Erythroblast (primary cell): Measurements from ENCODE around the gene MAB21L1.

Experiments
- GATA1 ChIP-seq: IDR thresholded peaks from 2 replicates; pipeline ENCODE4 v1.6.1; 2011; ENCODE audit warnings: low read depth, mild to moderate bottlenecking, control low read depth, low read length, moderate library complexity
- POLR2A ChIP-seq: IDR thresholded peaks from 2 replicates; pipeline ENCODE4 v1.6.1; 2011; ENCODE audit warnings: mild to moderate bottlenecking, low read length

GRCh38 chr13:35502456-35502855, 26.0 kb upstream of the MAB21L1 start:
- TF ChIP-seq POLR2A, result no peak
- no peak for TF ChIP-seq GATA1
